Lower lobe of right lung (tissue), 2 donors: ENCODE results near the gene KRT86. TPM values are rescaled to one million over a fixed set of nuclear protein-coding genes. Genes with fewer than 3 reads are reported as not detected.
"Not testable (repeated sequence)": the region's sequence is repeated elsewhere in the genome, so short reads cannot be mapped to it uniquely, and the experiment has no call there.

ENCODE experiments used
- ATAC-seq, 2 donors: fragments of 200-7000 bp; cut with Tn5 transposase; one replicate each; pipeline ENCODE4 v1.9.1; 2020 to 2022; ENCODE audit warnings: mild to moderate bottlenecking in 2 of 2, moderate library complexity in 2 of 2
- DNase-seq: peaks from one replicate; pipeline ENCODE4 v3.0.0-alpha.2; 2020
- H3K27ac ChIP-seq: fragments of 200-600 bp; one replicate; pipeline ENCODE4 v1.8.0; 2022
- H3K27me3 ChIP-seq: fragments of 200-600 bp; one replicate; pipeline ENCODE4 v1.8.0; 2022; ENCODE audit warnings: low read depth
- H3K36me3 ChIP-seq: fragments of 200-600 bp; one replicate; pipeline ENCODE4 v1.8.0; 2022; ENCODE audit warnings: mild to moderate bottlenecking
- H3K4me1 ChIP-seq: fragments of 200-600 bp; one replicate; pipeline ENCODE4 v1.8.0; 2022
- H3K4me3 ChIP-seq: fragments of 200-600 bp; one replicate; pipeline ENCODE4 v1.8.0; 2022; ENCODE audit warnings: mild to moderate bottlenecking
- H3K9me3 ChIP-seq: fragments of 200-600 bp; one replicate; pipeline ENCODE4 v1.8.0; 2022
- intact Hi-C: fragments of 100-400 bp; cut with DNase I; formaldehyde crosslinking; loops from one replicate; pipeline ENCODE4 v1.11.0; 2022
- total RNA-seq: library from RNA; stranded (reverse); fragmentation: NEBNext Ultra II Directional; extraction: Animal tissue kit (Norgen Biotek cat#: 25700); gene quantifications from one replicate; pipeline ENCODE4 v1.2.1, GENCODE V29; 2021
- TF ChIP-seq, protein P1 (sequence below): fragments of 200-600 bp; IDR thresholded peaks from one replicate; pipeline ENCODE4 v1.8.0; 2022; ENCODE audit warnings: antibody characterized with exemption, mild to moderate bottlenecking
- donor health status: DM: no; HTN: yes; CAD: no; lungs with severe emphysema.

The KRT86 gene
- total RNA-seq, 1 donor from 2014 or later = 0.74 TPM

GRCh38 chr12:52338241-52338960 lies 64.0 kb downstream of the KRT86 start:
- H3K36me3 ChIP-seq = no peaks in the 10 kb centered on the region
- H3K9me3 ChIP-seq = peaks cover 2% of the 10 kb centered on the region
- no peaks in the 10 kb centered on the region for H3K27me3 ChIP-seq
- no peak overlapping the region for H3K4me3 ChIP-seq
- intact Hi-C loops = no loop called here
- ATAC-seq = no peak
- no peaks in the 10 kb centered on the region for H3K4me1 ChIP-seq
- H3K27ac ChIP-seq = no peak overlapping the region
- TF ChIP-seq, protein P1, sequence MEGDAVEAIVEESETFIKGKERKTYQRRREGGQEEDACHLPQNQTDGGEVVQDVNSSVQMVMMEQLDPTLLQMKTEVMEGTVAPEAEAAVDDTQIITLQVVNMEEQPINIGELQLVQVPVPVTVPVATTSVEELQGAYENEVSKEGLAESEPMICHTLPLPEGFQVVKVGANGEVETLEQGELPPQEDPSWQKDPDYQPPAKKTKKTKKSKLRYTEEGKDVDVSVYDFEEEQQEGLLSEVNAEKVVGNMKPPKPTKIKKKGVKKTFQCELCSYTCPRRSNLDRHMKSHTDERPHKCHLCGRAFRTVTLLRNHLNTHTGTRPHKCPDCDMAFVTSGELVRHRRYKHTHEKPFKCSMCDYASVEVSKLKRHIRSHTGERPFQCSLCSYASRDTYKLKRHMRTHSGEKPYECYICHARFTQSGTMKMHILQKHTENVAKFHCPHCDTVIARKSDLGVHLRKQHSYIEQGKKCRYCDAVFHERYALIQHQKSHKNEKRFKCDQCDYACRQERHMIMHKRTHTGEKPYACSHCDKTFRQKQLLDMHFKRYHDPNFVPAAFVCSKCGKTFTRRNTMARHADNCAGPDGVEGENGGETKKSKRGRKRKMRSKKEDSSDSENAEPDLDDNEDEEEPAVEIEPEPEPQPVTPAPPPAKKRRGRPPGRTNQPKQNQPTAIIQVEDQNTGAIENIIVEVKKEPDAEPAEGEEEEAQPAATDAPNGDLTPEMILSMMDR = no peak
- DNase-seq = no peak

- Histone ChIP-seq H3K9me3 (peaks cover 6% of the 10 kb centered on the region), H3K27ac (no peak overlapping the region), H3K36me3 (no peaks in the 10 kb centered on the region), H3K4me3 (no peak overlapping the region), H3K27me3 (no peaks in the 10 kb centered on the region), H3K4me1 (peaks cover 5% of the 10 kb centered on the region)
- TF ChIP-seq, protein P1 = no peak
- intact Hi-C loops = no loop called here
- DNase-seq = no peak
- no peak for ATAC-seq
Measured at GRCh38 chr12:52341066-52341580, 66.7 kb downstream of the KRT86 start.

GRCh38 chr12:52342781-52343490 lies 68.5 kb downstream of the KRT86 start:
- ATAC-seq (peak; percentile 71 to 73), DNase-seq (no peak)
- Histone ChIP-seq H3K36me3 (no peaks in the 10 kb centered on the region), H3K4me3 (no peak overlapping the region), H3K27me3 (no peaks in the 10 kb centered on the region), H3K4me1 (peaks cover 7% of the 10 kb centered on the region), H3K27ac (no peak overlapping the region), H3K9me3 (peaks cover 6% of the 10 kb centered on the region)
- intact Hi-C loops = no loop called here
- TF ChIP-seq, protein P1 = no peak

GRCh38 chr12:52343550-52343949 lies 69.1 kb downstream of the KRT86 start:
- H3K27me3 ChIP-seq = no peaks in the 10 kb centered on the region
- no peak for DNase-seq
- intact Hi-C loops = no loop called here
- ATAC-seq = no peak
- H3K27ac ChIP-seq = no peak overlapping the region
- H3K4me1 ChIP-seq = peaks cover 7% of the 10 kb centered on the region
- H3K4me3 ChIP-seq = no peak overlapping the region
- TF ChIP-seq, protein P1 = no peak
- no peaks in the 10 kb centered on the region for H3K36me3 ChIP-seq
- H3K9me3 ChIP-seq = peaks cover 6% of the 10 kb centered on the region

DNA sequence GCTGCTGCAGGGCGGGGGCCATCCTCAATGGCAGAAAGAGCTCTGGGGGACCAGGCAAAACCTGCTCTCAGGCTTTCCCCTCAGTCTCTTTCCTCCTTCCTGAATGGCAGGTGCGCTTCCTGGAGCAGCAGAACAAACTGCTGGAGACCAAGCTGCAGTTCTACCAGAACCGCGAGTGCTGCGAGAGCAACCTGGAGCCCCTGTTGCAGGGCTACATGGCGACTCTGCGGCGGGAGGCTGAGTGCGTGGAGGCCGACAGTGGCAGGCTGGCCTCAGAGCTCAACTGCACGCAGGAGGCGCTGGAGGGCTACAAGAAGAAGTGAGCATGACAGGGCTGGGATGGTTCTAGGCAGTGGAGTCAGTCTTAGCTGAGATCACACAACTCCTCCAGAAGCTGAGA lies 69.7 kb downstream of the KRT86 start:
- H3K36me3 ChIP-seq = no peaks in the 10 kb centered on the region
- no peak for DNase-seq
- no peaks in the 10 kb centered on the region for H3K27me3 ChIP-seq
- H3K9me3 ChIP-seq = peaks cover 6% of the 10 kb centered on the region
- TF ChIP-seq, protein P1 = no peak
- no peak overlapping the region for H3K27ac ChIP-seq
- no peak overlapping the region for H3K4me3 ChIP-seq
- ATAC-seq = no peak
- intact Hi-C loops = no loop called here
- peaks cover 7% of the 10 kb centered on the region for H3K4me1 ChIP-seq

DNA sequence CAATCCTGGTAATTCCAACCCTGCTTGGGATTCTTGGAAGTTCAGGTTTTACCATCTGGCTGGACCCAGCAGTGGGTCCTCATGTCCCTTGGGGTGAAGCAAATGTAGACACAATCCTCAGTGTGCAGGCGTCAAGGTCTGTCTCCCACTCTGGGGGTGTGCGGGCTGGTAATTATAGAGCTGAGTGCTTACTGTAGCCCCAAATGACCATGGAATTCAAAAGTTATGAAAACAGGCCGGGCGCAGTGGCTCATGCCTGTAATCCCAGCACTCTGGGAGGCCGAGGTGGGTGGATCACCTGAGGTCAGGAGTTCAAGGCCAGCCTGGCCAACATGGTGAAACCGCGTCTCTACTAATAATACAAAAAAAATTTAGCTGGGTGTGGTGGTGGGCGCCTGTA lies 70.6 kb downstream of the KRT86 start:
- intact Hi-C loops, DNase-seq, ATAC-seq, H3K27me3 ChIP-seq, H3K36me3 ChIP-seq, H3K9me3 ChIP-seq, H3K4me3 ChIP-seq, H3K27ac ChIP-seq, H3K4me1 ChIP-seq: not testable (repeated sequence)
